Hematopoietic multipotent progenitor cell treated with erythropoietin and hydrocortisone succinate and interleukin-3 and kit ligand, for 17 days (in vitro differentiated cells): ENCODE results near the gene TRMU.
A peak's percentile ranks its signal among the peaks of the same experiment; 100 is the strongest.

Source experiments
- DNase-seq: peaks from one replicate; pipeline ENCODE4 v3.0.0-alpha.2; 2015; ENCODE audit warnings: low spot score

TRMU gene

GRCh38 chr22:46356496-46357480 is 21.3 kb downstream of the TRMU start:
- no peak for DNase-seq

GRCh38 chr22:46357711-46358520 is 22.4 kb downstream of the TRMU start:
- no peak for DNase-seq

GRCh38 chr22:46358766-46359165 is 23.3 kb downstream of the TRMU start:
- no peak for DNase-seq

GRCh38 chr22:46359362-46359761 is 23.8 kb downstream of the TRMU start:
- DNase-seq, result no peak

- no peak for DNase-seq
These were observed 24.6 kb downstream of the TRMU start for GRCh38 chr22:46360097-46360496.

- DNase-seq, result no peak
These were observed 25.4 kb downstream of the TRMU start for GRCh38 chr22:46360891-46361290.

GRCh38 chr22:46361826-46362202 is 26.3 kb downstream of the TRMU start:
- no peak for DNase-seq

- no peak for DNase-seq
These were observed 26.9 kb downstream of the TRMU start for GRCh38 chr22:46362203-46362933.

- DNase-seq, result no peak
These were observed 27.5 kb downstream of the TRMU start for GRCh38 chr22:46362934-46363515.

- DNase-seq, result no peak
These were observed 28.3 kb downstream of the TRMU start for GRCh38 chr22:46363611-46364321.

- DNase-seq, result no peak
These were observed 29.0 kb downstream of the TRMU start for GRCh38 chr22:46364341-46365165.

GRCh38 chr22:46365166-46365624 is 29.7 kb downstream of the TRMU start:
- no peak for DNase-seq

GRCh38 chr22:46366327-46366731 is 30.8 kb downstream of the TRMU start:
- DNase-seq, result no peak

- DNase-seq, result no peak
These were observed 31.5 kb downstream of the TRMU start for GRCh38 chr22:46366801-46367706.

GRCh38 chr22:46367707-46368191 is 32.2 kb downstream of the TRMU start:
- peak; percentile 21 for DNase-seq

GRCh38 chr22:46368422-46368821 is 32.9 kb downstream of the TRMU start:
- DNase-seq, result no peak

- DNase-seq, result no peak
These were observed 33.6 kb downstream of the TRMU start for GRCh38 chr22:46368871-46369715.
